Gastroesophageal sphincter (tissue), 4 donors: ENCODE results near the gene PFDN4. TPM values are rescaled to one million over a fixed set of nuclear protein-coding genes. Genes with fewer than 3 reads are reported as not detected.

Source experiments
- ATAC-seq: fragments of 150-250 bp; one replicate; pipeline ENCODE4 v1.9.1; 2016; ENCODE audit warnings: mild to moderate bottlenecking, moderate library complexity
- H3K27ac ChIP-seq, 4 donors: fragments of 200-600 bp; sonication (generic) in 3 of 4; 1 replicate in 3 of 4; 2 replicates in 1 of 4; pipeline ENCODE4 v1.5.1; 2016 to 2019
- H3K27me3 ChIP-seq: fragments of 200-600 bp; sonication (generic); one replicate; pipeline ENCODE4 v1.5.1; 2019
- H3K36me3 ChIP-seq, 2 donors: fragments of 200-600 bp; sonication (generic); one replicate each; pipeline ENCODE4 v1.5.1; 2019; ENCODE audit warnings: control low read depth in 1 of 2
- H3K4me1 ChIP-seq, 3 donors: fragments of 200-600 bp; sonication (generic); 1 replicate in 2 of 3; 2 replicates in 1 of 3; pipeline ENCODE4 v1.5.1; 2016 to 2019; ENCODE audit warnings: control low read depth in 2 of 3
- H3K4me3 ChIP-seq, 2 donors: fragments of 200-600 bp; sonication (generic); one replicate each; pipeline ENCODE4 v1.5.1; 2019; ENCODE audit warnings: mild to moderate bottlenecking in 1 of 2, moderate library complexity in 1 of 2
- H3K9me3 ChIP-seq, 3 donors: fragments of 200-600 bp; sonication (generic); one replicate each; pipeline ENCODE4 v1.5.1; 2017 to 2019; ENCODE audit warnings: control low read depth in 2 of 3
- EP300 ChIP-seq: sonication (generic); formaldehyde crosslinking; IDR thresholded peaks from one replicate; pipeline ENCODE4 v1.6.1; 2017; ENCODE audit warnings: antibody characterized with exemption, mild to moderate bottlenecking
- POLR2A ChIP-seq, 2 donors: fragments of 450-650 bp; IDR thresholded peaks; one replicate each; pipeline ENCODE4 v1.6.1; 2017; ENCODE audit warnings: antibody characterized with exemption in 2 of 2, mild to moderate bottlenecking in 2 of 2, moderate library complexity in 1 of 2
- POLR2AphosphoS5 ChIP-seq: sonication (generic); formaldehyde crosslinking; IDR thresholded peaks from one replicate; pipeline ENCODE4 v1.6.1; 2017; ENCODE audit warnings: antibody characterized with exemption
- WGBS, 2 donors: methylation state at CpG; one replicate each; pipeline ENCODE4 v1.1.5; 2018; ENCODE audit warnings: low coverage in 1 of 2; 5-methylcytosine and 5-hydroxymethylcytosine counted together
- total RNA-seq, 4 donors: library from RNA; depleted of rRNA; stranded (reverse); fragments of >200 nt; gene quantifications; one replicate each; pipeline ENCODE4 v1.1.0, GENCODE V29; 2016
- TF ChIP-seq, protein P1 (sequence below), 4 experiments: fragments of 200-600 bp in 2 of 4; fragments of 450-650 bp in 2 of 4; sonication (generic) in 1 of 4; IDR thresholded peaks; one replicate each; pipeline ENCODE4 v1.5.1; 2017 to 2019; ENCODE audit warnings: antibody characterized with exemption in 4 of 4, mild to moderate bottlenecking in 2 of 4, moderate library complexity in 2 of 4

Gene PFDN4
- total RNA-seq, 4 donors from 2014 or later = 39.2 to 91.8 (median 48.5) TPM

DNA sequence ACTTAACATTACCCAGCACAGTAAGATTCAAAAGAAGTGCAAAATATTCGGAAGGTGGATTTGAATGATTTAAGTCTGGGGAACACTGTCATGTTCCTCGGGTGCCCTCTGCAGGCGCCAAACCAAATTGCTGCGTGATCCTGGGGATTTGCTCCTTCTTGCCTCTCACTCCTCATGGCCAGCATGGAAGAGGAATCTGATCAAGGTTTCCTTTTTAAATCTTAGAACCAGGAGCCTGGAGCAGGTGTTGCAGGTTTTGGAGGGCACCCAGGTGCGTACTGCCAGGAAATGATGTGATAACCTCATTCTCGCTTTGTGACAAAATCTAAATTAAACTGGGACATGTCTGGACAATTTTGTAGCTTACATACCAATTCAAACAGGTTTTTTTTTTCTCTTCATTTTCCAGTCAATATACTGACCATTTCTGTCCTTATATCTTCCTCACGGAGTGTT is 8.1 kb upstream of the PFDN4 start:
- peak; percentile 57 for ATAC-seq
- Histone ChIP-seq H3K4me3 (no peak overlapping the region), H3K27me3 (no peaks in the 10 kb centered on the region), H3K36me3 (no peaks in the 10 kb centered on the region), H3K27ac (no peak overlapping the region), H3K9me3 (no peaks in the 10 kb centered on the region), H3K4me1 (no peaks in the 10 kb centered on the region)
- TF ChIP-seq, protein P1, sequence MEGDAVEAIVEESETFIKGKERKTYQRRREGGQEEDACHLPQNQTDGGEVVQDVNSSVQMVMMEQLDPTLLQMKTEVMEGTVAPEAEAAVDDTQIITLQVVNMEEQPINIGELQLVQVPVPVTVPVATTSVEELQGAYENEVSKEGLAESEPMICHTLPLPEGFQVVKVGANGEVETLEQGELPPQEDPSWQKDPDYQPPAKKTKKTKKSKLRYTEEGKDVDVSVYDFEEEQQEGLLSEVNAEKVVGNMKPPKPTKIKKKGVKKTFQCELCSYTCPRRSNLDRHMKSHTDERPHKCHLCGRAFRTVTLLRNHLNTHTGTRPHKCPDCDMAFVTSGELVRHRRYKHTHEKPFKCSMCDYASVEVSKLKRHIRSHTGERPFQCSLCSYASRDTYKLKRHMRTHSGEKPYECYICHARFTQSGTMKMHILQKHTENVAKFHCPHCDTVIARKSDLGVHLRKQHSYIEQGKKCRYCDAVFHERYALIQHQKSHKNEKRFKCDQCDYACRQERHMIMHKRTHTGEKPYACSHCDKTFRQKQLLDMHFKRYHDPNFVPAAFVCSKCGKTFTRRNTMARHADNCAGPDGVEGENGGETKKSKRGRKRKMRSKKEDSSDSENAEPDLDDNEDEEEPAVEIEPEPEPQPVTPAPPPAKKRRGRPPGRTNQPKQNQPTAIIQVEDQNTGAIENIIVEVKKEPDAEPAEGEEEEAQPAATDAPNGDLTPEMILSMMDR (IDR thresholded peaks at IDR 0.05) = peak; percentile 65 to 88 (median 80)
- TF ChIP-seq EP300 (no peak), POLR2A (IDR thresholded peaks at IDR 0.05) (peak in 1 of 2 donors; percentile 11)
- 15 to 16% methylated on average over 7 of the region's 7 CpGs for whole genome bisulfite sequencing, 2 donors

DNA sequence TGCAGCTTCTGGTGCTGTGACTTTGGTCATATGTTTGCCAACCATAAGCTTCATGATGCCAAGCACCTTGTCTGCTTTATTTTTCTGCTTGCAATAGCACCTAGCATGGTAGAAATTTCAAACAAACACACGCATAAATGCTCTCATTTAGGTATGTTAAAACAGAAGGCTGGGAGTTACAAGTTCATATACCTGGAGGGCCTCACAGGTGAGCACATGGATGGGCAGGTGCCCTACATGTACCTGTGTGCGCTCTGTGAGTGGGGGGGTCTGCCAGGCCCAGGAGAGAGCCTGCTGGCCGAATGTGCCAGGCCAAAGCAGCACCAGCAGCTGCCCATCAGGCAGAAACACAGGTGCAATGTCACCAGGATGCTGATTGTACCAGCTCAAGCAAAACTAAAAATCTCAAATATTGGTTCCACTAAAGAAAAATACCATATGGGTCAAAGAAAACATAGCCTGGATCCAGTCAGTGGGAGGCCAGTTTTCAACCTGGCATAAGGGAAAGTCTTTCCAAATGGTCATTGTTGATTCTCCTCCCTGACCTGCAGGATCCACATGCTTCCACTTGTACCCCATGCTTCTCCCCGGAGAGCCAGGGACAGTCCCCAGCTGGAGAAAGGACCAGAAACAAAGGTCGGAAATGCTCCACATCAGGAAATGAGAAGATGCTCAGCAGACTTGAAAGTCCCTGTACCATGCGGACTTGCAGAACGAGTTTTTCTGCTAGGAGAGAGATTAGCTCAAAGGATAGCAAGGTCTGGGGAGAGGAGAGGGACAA is 7.2 kb upstream of the PFDN4 start:
- WGBS, 2 donors = 58 to 67% methylated on average over 5 to 6 of the region's 7 CpGs
- Histone ChIP-seq H3K36me3 (no peaks in the 10 kb centered on the region), H3K9me3 (no peaks in the 10 kb centered on the region), H3K27ac (no peak overlapping the region), H3K4me3 (no peak overlapping the region), H3K4me1 (no peaks in the 10 kb centered on the region), H3K27me3 (no peaks in the 10 kb centered on the region)
- TF ChIP-seq POLR2A (IDR thresholded peaks at IDR 0.05) (no peak), POLR2AphosphoS5 (no peak), EP300 (no peak)
- TF ChIP-seq, protein P1 (IDR thresholded peaks at IDR 0.05) = no peak
- ATAC-seq = no peak

GRCh38 chr20:54201268-54201846 is 6.5 kb upstream of the PFDN4 start:
- Histone ChIP-seq H3K36me3 (no peaks in the 10 kb centered on the region), H3K4me1 (no peaks in the 10 kb centered on the region), H3K27me3 (no peaks in the 10 kb centered on the region), H3K9me3 (no peaks in the 10 kb centered on the region), H3K4me3 (no peak overlapping the region), H3K27ac (no peak overlapping the region)
- ATAC-seq = no peak
- TF ChIP-seq, protein P1 (IDR thresholded peaks at IDR 0.05) = no peak
- TF ChIP-seq POLR2A (IDR thresholded peaks at IDR 0.05) (no peak), EP300 (no peak), POLR2AphosphoS5 (no peak)
- 83 to 94% methylated on average over 2 to 3 of the region's 4 CpGs for WGBS, 2 donors

DNA sequence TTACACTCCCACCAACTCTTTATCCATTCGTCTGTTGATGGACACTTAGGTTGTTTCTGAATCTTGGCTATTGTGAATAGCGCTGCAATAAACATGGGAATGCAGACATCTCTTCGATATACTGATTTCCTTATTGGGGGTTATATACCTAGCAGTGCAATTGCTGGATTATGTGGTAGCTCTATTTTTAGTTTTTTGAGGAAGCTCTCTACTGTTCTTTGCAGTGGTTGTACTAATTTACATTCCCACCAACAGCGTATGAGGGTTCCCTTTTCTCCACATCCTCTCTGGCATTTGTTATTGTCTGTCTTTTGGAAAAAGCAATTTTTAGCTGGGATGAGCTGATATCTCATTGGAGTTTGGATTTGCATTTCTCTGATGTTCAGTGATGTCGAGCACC is 4.6 kb upstream of the PFDN4 start:
- no peaks in the 10 kb centered on the region for H3K9me3 ChIP-seq
- no peak for ATAC-seq
- TF ChIP-seq, protein P1 (IDR thresholded peaks at IDR 0.05) = no peak
- TF ChIP-seq EP300 (no peak), POLR2A (IDR thresholded peaks at IDR 0.05) (no peak), POLR2AphosphoS5 (no peak)
- no peak overlapping the region for H3K27ac ChIP-seq
- 61 to 86% methylated on average over 5 of the region's 5 CpGs for WGBS, 2 donors
- H3K27me3 ChIP-seq = no peaks in the 10 kb centered on the region
- no peaks in the 10 kb centered on the region for H3K4me1 ChIP-seq
- no peaks in the 10 kb centered on the region for H3K36me3 ChIP-seq
- H3K4me3 ChIP-seq = no peak overlapping the region

DNA sequence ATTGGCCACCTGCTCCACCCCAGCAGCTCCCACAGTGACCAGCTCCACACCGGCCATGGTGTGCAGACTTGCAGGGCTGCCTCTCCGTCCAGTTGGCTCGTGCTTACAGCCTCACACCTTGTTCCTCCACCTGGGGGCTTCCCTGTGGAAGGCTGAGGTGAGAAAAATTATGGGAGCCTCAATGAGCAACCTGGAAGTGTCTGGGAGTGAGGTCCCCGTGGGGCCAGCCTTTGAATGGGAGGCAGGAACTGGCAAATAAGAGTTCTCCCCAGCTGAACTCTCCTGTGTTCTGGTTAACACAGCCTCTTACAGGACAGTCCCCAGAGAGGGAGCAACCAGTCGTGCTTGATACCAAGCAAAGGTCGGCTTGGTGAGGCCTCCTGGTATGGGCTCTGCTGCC is 3.8 kb upstream of the PFDN4 start:
- no peaks in the 10 kb centered on the region for H3K36me3 ChIP-seq
- 41 to 100% methylated on average over 1 to 2 of the region's 6 CpGs for WGBS, 2 donors
- H3K27ac ChIP-seq = no peak overlapping the region
- no peak for ATAC-seq
- no peak overlapping the region for H3K4me3 ChIP-seq
- no peaks in the 10 kb centered on the region for H3K27me3 ChIP-seq
- H3K4me1 ChIP-seq = peaks cover 1 to 6% (median 1%) of the 10 kb centered on the region in 3 donors
- no peak for TF ChIP-seq POLR2A (IDR thresholded peaks at IDR 0.05)
- TF ChIP-seq, protein P1 (IDR thresholded peaks at IDR 0.05) = no peak
- TF ChIP-seq POLR2AphosphoS5 = no peak
- TF ChIP-seq EP300 = no peak
- H3K9me3 ChIP-seq = no peaks in the 10 kb centered on the region
